HG02759 (cell line): Measurements from ENCODE around the gene RP2.

Experiments used
- ATAC-seq: cut with Tn5 transposase; IDR thresholded peaks from one replicate; pipeline ENCODE4 v1.9.1; 2021; ENCODE audit warnings: mild to moderate bottlenecking, moderate library complexity; ENCODE audit not compliant: unreplicated experiment

Gene RP2

DNA sequence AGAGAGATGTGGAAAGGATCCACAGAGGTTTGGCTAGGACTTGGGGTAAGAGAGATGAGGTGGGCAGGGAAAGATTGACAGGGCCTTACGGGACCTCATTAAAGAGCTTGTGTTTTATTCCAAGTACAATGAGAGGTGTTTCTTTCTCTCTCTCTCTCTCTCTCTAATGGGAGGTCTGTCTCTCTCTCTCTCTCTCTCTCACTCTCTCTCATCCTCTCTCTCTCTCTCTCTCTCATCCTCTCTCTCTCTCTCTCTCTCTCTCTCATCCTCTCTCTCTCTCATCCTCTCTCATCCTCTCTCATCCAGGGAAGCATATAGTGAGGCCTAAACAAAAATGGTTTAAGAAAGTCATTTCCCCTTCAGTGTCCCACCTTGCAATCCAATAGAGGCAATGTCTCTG lies 80.8 kb downstream of the RP2 start:
- ATAC-seq: no peak

- ATAC-seq: no peak
Measured at GRCh38 chrX:46918434-46918833, 81.6 kb downstream of the RP2 start.

DNA sequence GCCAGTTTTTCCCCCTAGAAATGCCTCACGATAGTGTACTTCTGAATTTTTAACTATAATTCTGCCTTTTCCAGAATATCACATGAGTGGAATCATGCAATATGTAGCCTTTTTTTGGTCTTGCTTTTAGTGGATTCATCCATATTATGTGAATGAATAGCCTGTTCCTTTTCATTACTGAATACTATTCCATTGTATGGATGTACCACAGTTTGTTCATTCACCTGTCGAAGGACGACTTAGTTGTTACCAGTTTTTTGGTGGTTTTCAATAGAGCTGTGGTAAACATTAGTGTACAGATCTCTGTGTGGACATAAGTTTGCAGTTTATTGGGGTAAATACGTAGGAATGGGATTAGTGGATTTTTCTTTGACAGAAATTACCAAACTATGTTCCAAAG lies 83.4 kb downstream of the RP2 start:
- no peak for ATAC-seq

GRCh38 chrX:46922611-46923010 lies 85.8 kb downstream of the RP2 start:
- no peak for ATAC-seq

DNA sequence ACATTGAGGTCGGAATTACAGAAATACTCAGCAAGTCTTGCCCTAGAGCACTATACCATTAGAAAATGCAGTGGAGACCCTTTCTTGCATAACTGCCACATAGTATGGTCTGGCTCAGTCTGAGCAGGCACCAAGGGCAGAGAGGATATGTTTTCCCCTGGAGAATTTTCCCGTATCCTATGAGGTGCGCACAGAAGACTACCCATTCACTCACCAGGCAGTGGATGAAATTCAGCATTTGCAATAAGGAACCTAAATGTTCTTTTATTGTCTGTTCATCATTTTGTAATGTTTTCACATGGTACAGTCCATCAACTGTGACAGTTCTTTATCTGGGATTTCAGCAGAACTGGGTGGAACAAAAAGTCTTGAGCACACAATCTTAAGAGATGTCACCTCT lies 90.9 kb downstream of the RP2 start:
- no peak for ATAC-seq

DNA sequence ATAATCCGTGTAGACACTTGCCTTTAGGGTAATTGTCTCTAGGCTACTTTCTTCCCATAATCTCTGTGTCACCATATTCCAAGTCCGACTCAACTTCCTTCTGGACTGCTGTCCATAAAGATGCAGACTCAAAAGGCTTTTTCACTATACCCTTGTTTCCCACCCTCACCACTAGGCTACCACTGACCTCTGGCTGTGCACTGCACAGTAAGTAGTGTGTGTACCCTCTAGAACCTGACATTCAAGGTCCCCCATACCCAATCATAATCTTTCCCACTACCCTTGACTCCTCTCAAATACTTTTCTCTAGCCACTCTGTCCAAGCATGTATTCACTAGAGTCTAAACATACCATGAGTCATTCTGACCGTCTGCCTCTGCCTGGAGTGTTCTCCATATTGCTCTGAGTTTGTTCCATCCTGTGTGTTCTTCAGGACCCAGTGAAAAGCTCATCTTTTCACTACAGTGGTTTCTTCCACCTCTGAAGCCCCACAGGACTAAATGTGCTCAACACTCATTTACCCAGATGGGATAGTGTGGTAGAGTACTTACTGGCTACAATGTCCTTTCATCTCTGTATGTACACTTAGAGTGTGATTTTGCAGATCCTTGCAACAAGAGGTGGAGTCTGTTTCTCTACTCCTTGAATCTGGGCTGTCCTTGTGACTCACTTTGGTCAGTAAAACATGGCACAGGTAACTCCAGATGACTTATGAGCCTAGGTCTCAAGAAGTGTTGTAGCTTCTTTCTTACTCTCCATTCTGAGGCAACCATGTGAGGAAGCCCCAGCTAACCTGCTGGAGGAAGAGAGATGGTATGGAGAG lies 92.8 kb downstream of the RP2 start:
- ATAC-seq: no peak
